Keratinocyte (primary cell): ENCODE measurements around the gene PHAF1. TPM values are rescaled to one million over a fixed set of nuclear protein-coding genes. Genes with fewer than 3 reads are reported as not detected.

Experiments
- DNase-seq: peaks from one replicate; pipeline ENCODE4 v3.0.0-alpha.2; 2011; ENCODE audit warnings: low read depth, missing footprints, low spot score
- FAIRE-seq: peaks from 2 replicates; lab custom pipeline; 2011; peaks lifted over from hg19 to GRCh38; lab: Jason Lieb, UNC
- H2AFZ ChIP-seq: 2 replicates; pipeline ENCODE4 v1.6.0; 2012; ENCODE audit warnings: low read length, control low read depth, inconsistent platforms; ENCODE audit not compliant: control insufficient read depth
- H3K27ac ChIP-seq: 2 replicates; pipeline ENCODE4 v1.5.1; 2011; ENCODE audit warnings: low read length; ENCODE audit not compliant: control insufficient read depth, insufficient read depth
- H3K27me3 ChIP-seq: 3 replicates; pipeline ENCODE4 v1.6.0; 2011; ENCODE audit warnings: low read length; ENCODE audit not compliant: control insufficient read depth, insufficient read depth; ENCODE audit errors: extremely low read depth
- H3K36me3 ChIP-seq, 2 experiments: 2 replicates in 1 of 2; 3 replicates in 1 of 2; pipeline ENCODE4 v1.5.1; 2011; ENCODE audit warnings: low read length in 2 of 2, mild to moderate bottlenecking in 1 of 2; ENCODE audit not compliant: control insufficient read depth in 2 of 2, insufficient read depth in 2 of 2; ENCODE audit errors: extremely low read depth in 1 of 2
- H3K4me1 ChIP-seq: 3 replicates; pipeline ENCODE4 v1.5.1; 2011; ENCODE audit warnings: low read length; ENCODE audit not compliant: control insufficient read depth, insufficient read depth; ENCODE audit errors: extremely low read depth
- H3K4me2 ChIP-seq: 3 replicates; pipeline ENCODE4 v1.6.0; 2011; ENCODE audit warnings: low read depth, low read length; ENCODE audit not compliant: control insufficient read depth, insufficient read depth; ENCODE audit errors: extremely low read depth
- H3K4me3 ChIP-seq, 3 experiments: fragments of 200-600 bp in 1 of 3; sonication (generic) in 1 of 3; 2 replicates in 2 of 3; 3 replicates in 1 of 3; pipeline ENCODE4 v1.5.1; 2011 to 2016; ENCODE audit warnings: low read length in 3 of 3, mild to moderate bottlenecking in 3 of 3, control low read depth in 2 of 3, inconsistent platforms in 1 of 3, low read depth in 1 of 3, mixed read lengths in 1 of 3, mixed run types in 1 of 3, moderate library complexity in 1 of 3; ENCODE audit not compliant: control insufficient read depth in 2 of 3, insufficient read depth in 2 of 3; ENCODE audit errors: extremely low read depth in 1 of 3
- H3K79me2 ChIP-seq: 2 replicates; pipeline ENCODE4 v1.6.0; 2012; ENCODE audit warnings: low read length; ENCODE audit not compliant: control insufficient read depth, insufficient read depth
- H3K9ac ChIP-seq: 3 replicates; pipeline ENCODE4 v1.6.0; 2011; ENCODE audit warnings: low read length; ENCODE audit not compliant: control insufficient read depth, insufficient read depth; ENCODE audit errors: extremely low read depth
- H3K9me1 ChIP-seq: 3 replicates; pipeline ENCODE4 v1.6.0; 2011; ENCODE audit warnings: low read length; ENCODE audit not compliant: control insufficient read depth, insufficient read depth; ENCODE audit errors: extremely low read depth
- H3K9me3 ChIP-seq: 2 replicates; pipeline ENCODE4 v1.5.1; 2012; ENCODE audit warnings: low read depth, low read length; ENCODE audit not compliant: control insufficient read depth
- H4K20me1 ChIP-seq: 3 replicates; pipeline ENCODE4 v1.6.0; 2011; ENCODE audit warnings: low read length; ENCODE audit not compliant: control insufficient read depth, insufficient read depth; ENCODE audit errors: extremely low read depth
- CTCF ChIP-seq, 3 experiments: IDR thresholded peaks in 1 of 3; conservative IDR thresholded peaks in 1 of 3; optimal IDR thresholded peaks in 1 of 3; 2 replicates in 2 of 3; 3 replicates in 1 of 3; pipeline versions ENCODE3 to v1.5.1; 2011; ENCODE audit warnings: low read length in 3 of 3, mild to moderate bottlenecking in 3 of 3, moderate library complexity in 2 of 3, control low read depth in 1 of 3, inconsistent platforms in 1 of 3; ENCODE audit not compliant: insufficient read depth in 2 of 3; ENCODE audit errors: extremely low read depth in 1 of 3
- EZH2 ChIP-seq: IDR thresholded peaks from one replicate; pipeline ENCODE4 v1.6.1; 2012; ENCODE audit warnings: inconsistent platforms, mild to moderate bottlenecking, low read length, moderate library complexity
- dilution Hi-C: fragments of 300-500 bp; cut with MboI; formaldehyde crosslinking; loops from one replicate; pipeline ENCODE4 v1.7.0; 2020; ENCODE audit warnings: low sequenced_read_pairs; ENCODE audit not compliant: extremely low pct_ligation_motif_present
- polyA plus RNA-seq, 5 experiments: library from polyadenylated mRNA; depleted of rRNA in 3 of 5; stranded (reverse) in 3 of 5; stranded (forward) in 1 of 5; unstranded in 1 of 5; fragments of >200 nt; gene quantifications; 1 replicate in 1 of 5; 2 replicates in 3 of 5; 3 replicates in 1 of 5; pipeline versions ENCODE4 v1.2.1 to v1.2.3, GENCODE V29; 2011 to 2012; ENCODE audit warnings: missing spikeins in 2 of 5, low read depth in 1 of 5, low replicate concordance in 1 of 5

Gene PHAF1
- polyA plus RNA-seq, 1 donor (not counting 4 experiments of a cell fraction or from before 2014, with no cell fraction given): 26.7 TPM

GRCh38 chr16:67087291-67087690 lies 22.4 kb upstream of the PHAF1 start:
- no peak overlapping the region for H3K9ac ChIP-seq
- peaks cover 4 to 6% of the 10 kb centered on the region in 2 experiments for H3K36me3 ChIP-seq
- no peak overlapping the region for H3K27ac ChIP-seq
- TF ChIP-seq CTCF (optimal IDR thresholded peaks at IDR 0.05 in 1 of 3, IDR thresholded peaks at IDR 0.05 in 1 of 3, conservative IDR thresholded peaks at IDR 0.05 in 1 of 3; ENCODE audit: extremely low read depth in 1 of 3, insufficient read depth in 2 of 3, low read length in 3 of 3) (no peak), EZH2 (no peak)
- H2AFZ ChIP-seq: no peak overlapping the region
- dilution Hi-C loops: no loop called here
- no peak for DNase-seq
- H3K79me2 ChIP-seq: no peaks in the 10 kb centered on the region
- H3K27me3 ChIP-seq: no peaks in the 10 kb centered on the region
- H3K4me2 ChIP-seq: no peak overlapping the region
- H4K20me1 ChIP-seq: no peaks in the 10 kb centered on the region
- H3K9me3 ChIP-seq: no peaks in the 10 kb centered on the region
- H3K4me3 ChIP-seq: no peak overlapping the region
- no peaks in the 10 kb centered on the region for H3K4me1 ChIP-seq
- peaks cover 2% of the 10 kb centered on the region for H3K9me1 ChIP-seq
- no peak for FAIRE-seq

- Histone ChIP-seq H3K4me3 (no peak overlapping the region), H3K36me3 (peaks cover 4 to 6% of the 10 kb centered on the region in 2 experiments), H3K79me2 (no peaks in the 10 kb centered on the region), H3K9me1 (peaks cover 2% of the 10 kb centered on the region), H3K9me3 (no peaks in the 10 kb centered on the region), H3K9ac (no peak overlapping the region), H3K4me1 (no peaks in the 10 kb centered on the region), H3K27me3 (no peaks in the 10 kb centered on the region), H3K4me2 (no peak overlapping the region), H3K27ac (no peak overlapping the region), H4K20me1 (no peaks in the 10 kb centered on the region), H2AFZ (no peak overlapping the region)
- dilution Hi-C loops: no loop called here
- DNase-seq (no peak), FAIRE-seq (no peak)
- TF ChIP-seq CTCF (optimal IDR thresholded peaks at IDR 0.05 in 1 of 3, IDR thresholded peaks at IDR 0.05 in 1 of 3, conservative IDR thresholded peaks at IDR 0.05 in 1 of 3; ENCODE audit: extremely low read depth in 1 of 3, insufficient read depth in 2 of 3, low read length in 3 of 3) (no peak), EZH2 (no peak)
These were observed 21.9 kb upstream of the PHAF1 start for GRCh38 chr16:67087803-67088202.
